ENCODE data around the gene MAPKAP1. TPM values are rescaled to one million over a fixed set of nuclear protein-coding genes. Genes with fewer than 3 reads are reported as not detected.

MAPKAP1 gene
- total and polyA plus RNA-seq, 2 experiments from 2014 or later: 68.4 to 98.5 TPM

- peaks cover 3% of the 10 kb centered on the region for H3K27me3 Mint-ChIP-seq (ENCODE audit: insufficient read depth, low read depth, poor library complexity)
- H3K36me3 ChIP-seq (ENCODE audit: insufficient read depth): peaks cover 17% of the 10 kb centered on the region
- peaks cover 52% of the 10 kb centered on the region for H3K36me3 Mint-ChIP-seq (ENCODE audit: low read depth)
- ATAC-seq: no peak
- H3K27ac ChIP-seq (ENCODE audit: low read depth): no peak overlapping the region
- H3K4me2 ChIP-seq: no peak overlapping the region
- H3K27ac Mint-ChIP-seq: no peak overlapping the region
- H4K20me1 ChIP-seq (replicated peaks; ENCODE audit: insufficient read depth): no peaks in the 10 kb centered on the region
- peaks cover 13% of the 10 kb centered on the region for H3K79me2 ChIP-seq (replicated peaks; ENCODE audit: insufficient read depth)
- peaks cover 52% of the 10 kb centered on the region for H3K9me3 Mint-ChIP-seq
- no peak overlapping the region for H2AFZ ChIP-seq
- H3K4me1 Mint-ChIP-seq: no peaks in the 10 kb centered on the region
- DNase-seq (ENCODE audit: low spot score): no peak
- H3K27me3 ChIP-seq (ENCODE audit: insufficient read depth): no peaks in the 10 kb centered on the region
- no peak for TF ChIP-seq JUNB (IDR thresholded peaks at IDR 0.05; ENCODE audit: unreplicated experiment)
- TF ChIP-seq CTCF (conservative IDR thresholded peaks at IDR 0.05; ENCODE audit: low read depth in 2 of 2): no peak
- no peak for TF ChIP-seq ZNF114 (CRISPR knock-in tag; IDR thresholded peaks at IDR 0.05)
- no peak for TF ChIP-seq CREB1 (CRISPR knock-in tag; IDR thresholded peaks at IDR 0.05; ENCODE audit: low read depth)
- no peak for TF ChIP-seq EZH2phosphoT487 (IDR thresholded peaks at IDR 0.05; ENCODE audit: unreplicated experiment)
- no peak for TF ChIP-seq POLR2AphosphoS5 (IDR thresholded peaks at IDR 0.05; ENCODE audit: low read depth)
- TF ChIP-seq STAT1 (IDR thresholded peaks at IDR 0.05; ENCODE audit: unreplicated experiment): no peak
- H3K4me3 ChIP-seq: no peak overlapping the region
- no peak overlapping the region for H3K4me3 Mint-ChIP-seq
- no peaks in the 10 kb centered on the region for H3F3A ChIP-seq (replicated peaks; ENCODE audit: low read depth)
- no peaks in the 10 kb centered on the region for H3K4me1 ChIP-seq (ENCODE audit: insufficient read depth)
- no peaks in the 10 kb centered on the region for H3K9me2 ChIP-seq (ENCODE audit: insufficient read depth)
Observed at GRCh38 chr9:125570246-125570645, 136.8 kb downstream of the MAPKAP1 start.

- no peaks in the 10 kb centered on the region for H3K9me2 ChIP-seq (ENCODE audit: insufficient read depth)
- no peak overlapping the region for H3K4me2 ChIP-seq
- TF ChIP-seq CREB1 (CRISPR knock-in tag; IDR thresholded peaks at IDR 0.05; ENCODE audit: low read depth) (no peak), EZH2phosphoT487 (IDR thresholded peaks at IDR 0.05; ENCODE audit: unreplicated experiment) (no peak), POLR2AphosphoS5 (IDR thresholded peaks at IDR 0.05; ENCODE audit: low read depth) (no peak), REST (IDR thresholded peaks at IDR 0.05; ENCODE audit: unreplicated experiment) (no peak), CTCF (conservative IDR thresholded peaks at IDR 0.05; ENCODE audit: low read depth in 2 of 2) (no peak)
Observed at GRCh38 chr9:125568621-125569020, 138.4 kb downstream of the MAPKAP1 start.

More at GRCh38 chr9:125568621-125569020, 138.4 kb downstream of the MAPKAP1 start:
- H3K4me1 Mint-ChIP-seq: peaks cover 4% of the 10 kb centered on the region; the same call in 2 of the 3 replicates
- no peaks in the 10 kb centered on the region for H3K27me3 ChIP-seq (ENCODE audit: insufficient read depth)
- H3K79me2 ChIP-seq (replicated peaks; ENCODE audit: insufficient read depth): peaks cover under 1% of the 10 kb centered on the region; the same call in 1 of the 2 replicates
- H3K4me1 ChIP-seq (ENCODE audit: insufficient read depth): no peaks in the 10 kb centered on the region
- no peak overlapping the region for H2AFZ ChIP-seq
- no peak overlapping the region for H3K27ac Mint-ChIP-seq
- peaks cover 2% of the 10 kb centered on the region for H3K27me3 Mint-ChIP-seq (ENCODE audit: insufficient read depth, low read depth, poor library complexity)
- no peak overlapping the region for H3K27ac ChIP-seq (ENCODE audit: low read depth)
- ATAC-seq (no peak), DNase-seq (ENCODE audit: low spot score) (no peak)
- no peak overlapping the region for H3K4me3 Mint-ChIP-seq
- no peaks in the 10 kb centered on the region for H3F3A ChIP-seq (replicated peaks; ENCODE audit: low read depth)
- peaks cover 13% of the 10 kb centered on the region for H3K36me3 ChIP-seq (ENCODE audit: insufficient read depth)
- peaks cover 36% of the 10 kb centered on the region for H3K9me3 Mint-ChIP-seq
- 0 out of 2 replicates have a peak, but pooled peaks cover 5% of the 10 kb centered on the region for H4K20me1 ChIP-seq (replicated peaks; ENCODE audit: insufficient read depth)
- H3K4me3 ChIP-seq: no peak overlapping the region
- H3K36me3 Mint-ChIP-seq (ENCODE audit: low read depth): peaks cover 38% of the 10 kb centered on the region

All from GM23338 (cell line).